HepG2 (cell line): ENCODE measurements around the gene FCN3. TPM values are rescaled to one million over a fixed set of nuclear protein-coding genes. Genes with fewer than 3 reads are reported as not detected.
A peak's percentile ranks its signal among the peaks of the same experiment; 100 is the strongest.

Experiments
- ATAC-seq: fragments of 200-7000 bp; cut with Tn5 transposase; 3 replicates; pipeline ENCODE4 v1.9.1; 2020; ENCODE audit warnings: mild to moderate bottlenecking, moderate library complexity
- BruUV-seq: library from RNA; stranded (reverse); fragments of 400-500 nt; replicated peaks from 2 replicates; lab custom pipeline; 2021; lab: Mats Ljungman, UMichigan
- CTCF ChIA-PET: fragments of 300-600 bp; formaldehyde crosslinking; extraction: SDS; loops from one replicate; lab custom pipeline; 2021; ENCODE audit warnings: low total read pairs, inconsistent platforms, low intra/inter-chr PET ratio; lab: Yijun Ruan, JAX
- POLR2A ChIA-PET: fragments of 350-600 bp; sonication (Branson Sonifier 250); formaldehyde crosslinking; loops from one replicate; lab custom pipeline; 2020; ENCODE audit warnings: antibody characterized with exemption, inconsistent platforms; lab: Yijun Ruan, JAX
- DNase-seq: peaks from one replicate; pipeline ENCODE4 v3.0.0-alpha.2; 2015; ENCODE audit warnings: low spot score
- FAIRE-seq: peaks from 3 replicates; lab custom pipeline; 2011; peaks lifted over from hg19 to GRCh38; lab: Jason Lieb, UNC
- H2AFZ ChIP-seq: one replicate; pipeline ENCODE4 v1.6.1; 2011; ENCODE audit warnings: low read length, inconsistent platforms
- H3K27ac ChIP-seq: fragments of 300-600 bp; 3 replicates; pipeline ENCODE4 v1.8.0; 2011; ENCODE audit warnings: mixed run types, mild to moderate bottlenecking, mixed read lengths, low read length, inconsistent platforms; ENCODE audit not compliant: insufficient read depth; ENCODE audit errors: extremely low read length
- H3K27me3 ChIP-seq, 2 experiments: fragments of 200-600 bp in 1 of 2; 2 replicates in 1 of 2; 3 replicates in 1 of 2; pipeline versions ENCODE4 v1.6.0 to v1.8.0; 2011; ENCODE audit warnings: low read length in 2 of 2, mild to moderate bottlenecking in 2 of 2, moderate library complexity in 2 of 2, inconsistent platforms in 1 of 2; ENCODE audit not compliant: insufficient read depth in 2 of 2, control insufficient read depth in 1 of 2
- H3K36me3 ChIP-seq, 2 experiments: fragments of 200-600 bp in 1 of 2; replicated peaks in 1 of 2; 2 replicates in 1 of 2; 3 replicates in 1 of 2; pipeline versions ENCODE4 v1.5.1 to v1.8.0; 2011; ENCODE audit warnings: low read length in 2 of 2, inconsistent platforms in 1 of 2; ENCODE audit not compliant: insufficient read depth in 2 of 2, control insufficient read depth in 1 of 2
- H3K4me1 ChIP-seq: 2 replicates; pipeline ENCODE4 v1.5.1; 2012; ENCODE audit warnings: low read length, inconsistent platforms; ENCODE audit not compliant: insufficient read depth
- H3K4me2 ChIP-seq: 2 replicates; pipeline ENCODE4 v1.6.0; 2011; ENCODE audit warnings: low read depth, low read length, inconsistent platforms
- H3K4me3 ChIP-seq, 3 experiments: fragments of 200-600 bp in 1 of 3; sonication (generic), shearing (Covaris generic) in 1 of 3; replicated peaks in 1 of 3; 2 replicates each; pipeline ENCODE4 v1.5.1; 2011 to 2016; ENCODE audit warnings: low read length in 3 of 3, inconsistent platforms in 2 of 3, low read depth in 2 of 3, mild to moderate bottlenecking in 2 of 3, control low read depth in 1 of 3, mixed read lengths in 1 of 3; ENCODE audit not compliant: insufficient read depth in 1 of 3
- H3K79me2 ChIP-seq: one replicate; pipeline ENCODE4 v1.6.1; 2011; ENCODE audit warnings: low read length, inconsistent platforms; ENCODE audit not compliant: insufficient read depth
- H3K9ac ChIP-seq: 2 replicates; pipeline ENCODE4 v1.6.0; 2011; ENCODE audit warnings: mild to moderate bottlenecking, low read depth, low read length, inconsistent platforms; ENCODE audit not compliant: insufficient read depth
- H3K9me3 ChIP-seq: 2 replicates; pipeline ENCODE4 v1.5.1; 2012; ENCODE audit warnings: mild to moderate bottlenecking, low read length
- H4K20me1 ChIP-seq: 2 replicates; pipeline ENCODE4 v1.6.0; 2011; ENCODE audit warnings: inconsistent platforms, mild to moderate bottlenecking, low read length, moderate library complexity; ENCODE audit not compliant: insufficient read depth
- CBFB ChIP-seq: sonication (generic); formaldehyde crosslinking; IDR thresholded peaks from 2 replicates; pipeline ENCODE4 v1.4.0; 2020; ENCODE audit warnings: missing genetic modification reagents
- CHD2 ChIP-seq: IDR thresholded peaks from 2 replicates; pipeline ENCODE4 v1.6.1; 2011; ENCODE audit warnings: low read depth, low read length, improper control_type of control experiment
- DR1 ChIP-seq: sonication (generic); formaldehyde crosslinking; IDR thresholded peaks from 2 replicates; pipeline ENCODE4 v1.8.0; 2021; ENCODE audit warnings: mild to moderate bottlenecking, missing genetic modification reagents, inconsistent platforms
- FIP1L1 ChIP-seq: fragments of 200-400 bp; formaldehyde crosslinking; IDR thresholded peaks from 2 replicates; pipeline ENCODE4 v1.6.1; 2018; ENCODE audit warnings: low read depth, mild to moderate bottlenecking, low read length, moderate library complexity, borderline replicate concordance; ENCODE audit not compliant: insufficient read depth
- FOXJ3 ChIP-seq: sonication (generic); formaldehyde crosslinking; IDR thresholded peaks from 2 replicates; pipeline ENCODE4 v1.4.0; 2020; ENCODE audit warnings: missing genetic modification reagents, mild to moderate bottlenecking, borderline replicate concordance
- LBX2 ChIP-seq: sonication (generic); formaldehyde crosslinking; IDR thresholded peaks from 2 replicates; pipeline ENCODE4 v1.5.0; 2020; ENCODE audit warnings: missing genetic modification reagents, mild to moderate bottlenecking, borderline replicate concordance
- MAF1 ChIP-seq: sonication (generic); formaldehyde crosslinking; IDR thresholded peaks from 2 replicates; pipeline ENCODE4 v1.5.0; 2020; ENCODE audit warnings: missing genetic modification reagents, borderline replicate concordance
- MTF1 ChIP-seq: sonication (generic); formaldehyde crosslinking; IDR thresholded peaks from 2 replicates; pipeline ENCODE4 v1.5.0; 2020; ENCODE audit warnings: missing genetic modification reagents
- PAF1 ChIP-seq: IDR thresholded peaks from 2 replicates; pipeline ENCODE4 v1.6.1; 2016; ENCODE audit warnings: missing genetic modification reagents, missing compliant biosample characterization
- RBFOX2 ChIP-seq: fragments of 200-400 bp; formaldehyde crosslinking; IDR thresholded peaks from 2 replicates; pipeline ENCODE4 v1.6.1; 2017; ENCODE audit warnings: low read depth, mild to moderate bottlenecking, low read length
- RFXAP ChIP-seq: sonication (generic); formaldehyde crosslinking; IDR thresholded peaks from 2 replicates; pipeline ENCODE4 v1.4.0; 2020; ENCODE audit warnings: missing genetic modification reagents, borderline replicate concordance
- SMYD3 ChIP-seq: sonication (generic); formaldehyde crosslinking; IDR thresholded peaks from 2 replicates; pipeline ENCODE4 v1.8.1; 2023; ENCODE audit warnings: mild to moderate bottlenecking, missing genetic modification reagents
- SOX6 ChIP-seq, 2 experiments: fragments of 450-650 bp in 1 of 2; sonication (generic) in 1 of 2; formaldehyde crosslinking in 1 of 2; IDR thresholded peaks; 2 replicates each; pipeline versions ENCODE4 v1.4.0 to v1.6.1; 2017 to 2020; ENCODE audit warnings: antibody characterized with exemption in 1 of 2, mild to moderate bottlenecking in 1 of 2, missing genetic modification reagents in 1 of 2
- SRY ChIP-seq: sonication (generic); formaldehyde crosslinking; IDR thresholded peaks from 2 replicates; pipeline ENCODE4 v1.8.0; 2022; ENCODE audit warnings: mild to moderate bottlenecking, missing genetic modification reagents
- STAG1 ChIP-seq: sonication (generic); formaldehyde crosslinking; IDR thresholded peaks from 2 replicates; pipeline ENCODE4 v1.4.0; 2020; ENCODE audit warnings: missing genetic modification reagents
- ZC3H13 ChIP-seq: sonication (generic); formaldehyde crosslinking; IDR thresholded peaks from 2 replicates; pipeline ENCODE4 v1.8.1; 2023; ENCODE audit warnings: mild to moderate bottlenecking, missing genetic modification reagents, moderate library complexity
- ZMAT3 ChIP-seq: sonication (generic); formaldehyde crosslinking; conservative IDR thresholded peaks from 2 replicates; pipeline ENCODE4 v1.7.0; 2021; ENCODE audit warnings: missing genetic modification reagents
- ZNF367 ChIP-seq: sonication (generic); formaldehyde crosslinking; IDR thresholded peaks from 2 replicates; pipeline ENCODE4 v1.4.0; 2020; ENCODE audit warnings: missing genetic modification reagents, borderline replicate concordance
- ZNF720 ChIP-seq: sonication (generic); formaldehyde crosslinking; IDR thresholded peaks from 2 replicates; pipeline ENCODE4 v1.4.0; 2020; ENCODE audit warnings: missing genetic modification reagents
- WGBS: methylation state at CpG from one replicate; pipeline ENCODE4 v1.1.6; 2017; ENCODE audit warnings: low lambda C conversion rate; 5-methylcytosine and 5-hydroxymethylcytosine counted together
- in situ Hi-C: cut with HindIII; loops from 2 replicates; pipeline ENCODE4 v1.10.0; 2017; ENCODE audit warnings: low pct_unique_long_range_greater_than_20kb; ENCODE audit not compliant: extremely low pct_ligation_motif_present
- intact Hi-C: fragments of 100-400 bp; cut with micrococcal nuclease; formaldehyde crosslinking; loops from one replicate; pipeline ENCODE4 v1.10.0; 2022; ENCODE audit not compliant: unreplicated experiment
- polyA plus RNA-seq, 8 experiments: library from polyadenylated mRNA; depleted of rRNA in 3 of 8; stranded (reverse) in 7 of 8; unstranded in 1 of 8; fragments of >200 nt; fragmentation: Illumina TruSeq in 4 of 8; extraction: Trizol in 4 of 8; gene quantifications; 2 replicates each; pipeline versions ENCODE4 v1.2.1 to v1.2.3, GENCODE V29; 2011 to 2016; ENCODE audit warnings: low read depth in 4 of 8, missing spikeins in 1 of 8, mixed read lengths in 1 of 8; ENCODE audit not compliant: insufficient read depth in 1 of 8
- total RNA-seq, 5 experiments: library from RNA; depleted of rRNA; stranded (reverse); fragments of >200 nt; fragmentation: Illumina TruSeq; extraction: Trizol; gene quantifications; 2 replicates each; pipeline ENCODE4 v1.2.3, GENCODE V29; 2016; ENCODE audit warnings: low read depth in 1 of 5
- TF ChIP-seq, protein P1 (sequence below): sonication (generic); formaldehyde crosslinking; IDR thresholded peaks from 2 replicates; pipeline ENCODE4 v1.4.0; 2020; ENCODE audit warnings: missing genetic modification reagents, mild to moderate bottlenecking, borderline replicate concordance

Gene FCN3
- total and polyA plus RNA-seq, 2 of the 13 experiments (the other 11 are each of a cell fraction or from before 2014, with no cell fraction given) = not detected

DNA sequence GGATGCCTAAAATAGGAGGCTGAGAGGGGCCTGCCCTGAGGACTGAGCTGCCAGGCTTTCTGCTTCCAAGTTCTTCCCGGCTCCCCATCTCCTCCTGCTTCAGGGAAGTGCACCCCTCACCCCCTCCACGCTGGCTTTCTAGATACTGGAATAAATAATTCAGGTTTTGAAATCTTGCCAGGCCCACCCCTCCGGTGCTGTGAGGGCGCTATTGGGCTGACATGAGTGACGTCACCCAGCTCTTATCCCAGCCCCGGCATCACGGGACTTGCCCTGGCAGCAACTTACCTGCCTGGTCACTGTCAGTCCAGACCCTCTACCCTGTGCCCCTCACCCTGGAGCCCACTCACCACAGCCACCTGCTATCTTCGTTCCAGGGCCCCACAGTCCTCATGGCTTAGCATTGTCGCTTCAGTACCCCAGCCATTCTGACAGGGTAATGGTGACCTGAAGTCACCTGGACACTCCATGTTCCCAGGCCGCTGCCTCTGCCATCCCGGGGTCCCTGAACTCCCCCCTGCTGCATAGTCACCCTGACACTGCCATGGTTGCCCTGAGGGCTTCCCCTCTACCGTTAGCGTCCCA is 17.0 kb upstream of the FCN3 start (continued):
- TF ChIP-seq PAF1 (CRISPR knock-in tag) = no peak
- TF ChIP-seq FIP1L1 = no peak
- no peak for TF ChIP-seq LBX2 (CRISPR knock-in tag)
- TF ChIP-seq CBFB (CRISPR knock-in tag) = no peak

- DNase-seq (peak; percentile 49), FAIRE-seq (peak; percentile 95), ATAC-seq (0 out of 3 replicates have a peak, but pooled peaks have one; percentile 10)
- in situ Hi-C loops (no loop called here), intact Hi-C loops (loop anchor here (1.0 kb wide), 2 partner anchors 31 to 87 kb away; no protein-coding TSS in a partner anchor)
- Histone ChIP-seq H4K20me1 (no peaks in the 10 kb centered on the region), H3K79me2 (no peaks in the 10 kb centered on the region), H2AFZ (no peak overlapping the region), H3K27ac (no peak overlapping the region), H3K36me3 (no peaks in the 10 kb centered on the region), H3K27me3 (peaks cover 0 to 9% of the 10 kb centered on the region in 2 experiments; a peak in 2 of 5 replicates), H3K4me2 (no peak overlapping the region), H3K9ac (no peak overlapping the region), H3K9me3 (no peaks in the 10 kb centered on the region), H3K4me3 (no peak overlapping the region), H3K4me1 (peaks cover 23% of the 10 kb centered on the region)
- no TSS peak for BruUV-seq
- ChIA-PET CTCF (interaction anchor here (1.6 to 4.5 kb wide), 3 partner anchors 22 to 88 kb away, joined by 3 to 43 read pairs (median 19); partner anchors contain the start of gene MAP3K6), POLR2A (no interaction called here)
- WGBS = 40% methylated on average over 5 of the region's 5 CpGs
- TF ChIP-seq MTF1 = no peak
- TF ChIP-seq CHD2 = no peak
- TF ChIP-seq STAG1 (CRISPR knock-in tag) = peak; percentile 81
- TF ChIP-seq DR1 (CRISPR knock-in tag) = no peak
- TF ChIP-seq ZNF367 (CRISPR knock-in tag) = no peak
- no peak for TF ChIP-seq FOXJ3
- no peak for TF ChIP-seq SRY
- no peak for TF ChIP-seq RBFOX2
- TF ChIP-seq ZC3H13 (CRISPR knock-in tag) = no peak
- no peak for TF ChIP-seq ZMAT3 (CRISPR knock-in tag)
- TF ChIP-seq, protein P1, sequence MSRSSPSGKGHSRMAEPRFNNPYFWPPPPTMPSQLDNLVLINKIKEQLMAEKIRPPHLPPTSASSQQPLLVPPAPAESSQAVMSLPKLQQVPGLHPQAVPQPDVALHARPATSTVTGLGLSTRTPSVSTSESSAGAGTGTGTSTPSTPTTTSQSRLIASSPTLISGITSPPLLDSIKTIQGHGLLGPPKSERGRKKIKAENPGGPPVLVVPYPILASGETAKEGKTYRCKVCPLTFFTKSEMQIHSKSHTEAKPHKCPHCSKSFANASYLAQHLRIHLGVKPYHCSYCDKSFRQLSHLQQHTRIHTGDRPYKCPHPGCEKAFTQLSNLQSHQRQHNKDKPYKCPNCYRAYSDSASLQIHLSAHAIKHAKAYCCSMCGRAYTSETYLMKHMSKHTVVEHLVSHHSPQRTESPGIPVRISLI = no peak
- TF ChIP-seq SMYD3 = no peak
- no peak for TF ChIP-seq RFXAP (CRISPR knock-in tag)
- TF ChIP-seq ZNF720 (CRISPR knock-in tag) = no peak
- no peak for TF ChIP-seq MAF1
- no peak for TF ChIP-seq SOX6 (IDR thresholded peaks at IDR 0.05)
- TF ChIP-seq SOX6 (CRISPR knock-in tag; IDR thresholded peaks at IDR 0.05) = no peak
Measured at GRCh38 chr1:27388337-27389005, 13.8 kb upstream of the FCN3 start.
